ENCODE results near the gene ITPR1. TPM values are rescaled to one million over a fixed set of nuclear protein-coding genes. Genes with fewer than 3 reads are reported as not detected.
A peak's percentile ranks its signal among the peaks of the same experiment; 100 is the strongest.

ITPR1 gene
- total RNA-seq, 2 donors from 2014 or later, result 29.3 to 29.8 TPM

DNA sequence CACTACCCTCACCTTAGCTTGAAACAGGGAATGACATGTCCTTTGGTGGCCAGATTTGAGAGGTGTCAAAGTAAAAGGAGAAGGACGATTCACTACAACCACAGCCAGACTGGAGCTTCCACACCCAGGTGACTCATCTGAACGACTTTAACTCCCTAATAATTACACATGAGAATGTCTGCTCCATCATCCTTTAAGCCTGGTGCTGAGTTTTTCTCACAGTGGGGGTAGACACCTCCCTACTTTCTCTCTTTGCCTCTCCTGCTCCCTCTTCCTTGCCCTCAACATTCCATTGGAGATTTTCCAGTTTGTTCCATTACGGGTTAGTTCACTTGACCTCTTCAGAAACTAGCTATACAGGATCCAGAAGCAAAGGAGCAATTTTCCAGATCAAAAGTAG lies 331.8 kb downstream of the ITPR1 start:
- H3K27ac ChIP-seq, result peak overlapping the region in 3 of 4 donors; percentile 74 to 82 (median 78)
- H3K27me3 ChIP-seq, result no peaks in the 10 kb centered on the region
- DNase-seq (no peak), ATAC-seq (no peak)
- no peaks in the 10 kb centered on the region for H3K36me3 ChIP-seq (replicated peaks in 1 of 2; ENCODE audit: insufficient read depth in 1 of 2, low read depth in 2 of 2)
- H3K4me1 ChIP-seq, result peaks cover 24% of the 10 kb centered on the region
- H3K9me3 ChIP-seq, result no peaks in the 10 kb centered on the region
- no peak overlapping the region for H3K4me3 ChIP-seq
- intact Hi-C loops (cut with DNase I), result no loop called here
- 21% methylated on average over 3 of the region's 3 CpGs for WGBS, 2 donors
- TF ChIP-seq POLR2A (IDR thresholded peaks at IDR 0.05), result no peak
- TF ChIP-seq, protein P1, sequence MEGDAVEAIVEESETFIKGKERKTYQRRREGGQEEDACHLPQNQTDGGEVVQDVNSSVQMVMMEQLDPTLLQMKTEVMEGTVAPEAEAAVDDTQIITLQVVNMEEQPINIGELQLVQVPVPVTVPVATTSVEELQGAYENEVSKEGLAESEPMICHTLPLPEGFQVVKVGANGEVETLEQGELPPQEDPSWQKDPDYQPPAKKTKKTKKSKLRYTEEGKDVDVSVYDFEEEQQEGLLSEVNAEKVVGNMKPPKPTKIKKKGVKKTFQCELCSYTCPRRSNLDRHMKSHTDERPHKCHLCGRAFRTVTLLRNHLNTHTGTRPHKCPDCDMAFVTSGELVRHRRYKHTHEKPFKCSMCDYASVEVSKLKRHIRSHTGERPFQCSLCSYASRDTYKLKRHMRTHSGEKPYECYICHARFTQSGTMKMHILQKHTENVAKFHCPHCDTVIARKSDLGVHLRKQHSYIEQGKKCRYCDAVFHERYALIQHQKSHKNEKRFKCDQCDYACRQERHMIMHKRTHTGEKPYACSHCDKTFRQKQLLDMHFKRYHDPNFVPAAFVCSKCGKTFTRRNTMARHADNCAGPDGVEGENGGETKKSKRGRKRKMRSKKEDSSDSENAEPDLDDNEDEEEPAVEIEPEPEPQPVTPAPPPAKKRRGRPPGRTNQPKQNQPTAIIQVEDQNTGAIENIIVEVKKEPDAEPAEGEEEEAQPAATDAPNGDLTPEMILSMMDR (IDR thresholded peaks at IDR 0.05), result no peak

DNA sequence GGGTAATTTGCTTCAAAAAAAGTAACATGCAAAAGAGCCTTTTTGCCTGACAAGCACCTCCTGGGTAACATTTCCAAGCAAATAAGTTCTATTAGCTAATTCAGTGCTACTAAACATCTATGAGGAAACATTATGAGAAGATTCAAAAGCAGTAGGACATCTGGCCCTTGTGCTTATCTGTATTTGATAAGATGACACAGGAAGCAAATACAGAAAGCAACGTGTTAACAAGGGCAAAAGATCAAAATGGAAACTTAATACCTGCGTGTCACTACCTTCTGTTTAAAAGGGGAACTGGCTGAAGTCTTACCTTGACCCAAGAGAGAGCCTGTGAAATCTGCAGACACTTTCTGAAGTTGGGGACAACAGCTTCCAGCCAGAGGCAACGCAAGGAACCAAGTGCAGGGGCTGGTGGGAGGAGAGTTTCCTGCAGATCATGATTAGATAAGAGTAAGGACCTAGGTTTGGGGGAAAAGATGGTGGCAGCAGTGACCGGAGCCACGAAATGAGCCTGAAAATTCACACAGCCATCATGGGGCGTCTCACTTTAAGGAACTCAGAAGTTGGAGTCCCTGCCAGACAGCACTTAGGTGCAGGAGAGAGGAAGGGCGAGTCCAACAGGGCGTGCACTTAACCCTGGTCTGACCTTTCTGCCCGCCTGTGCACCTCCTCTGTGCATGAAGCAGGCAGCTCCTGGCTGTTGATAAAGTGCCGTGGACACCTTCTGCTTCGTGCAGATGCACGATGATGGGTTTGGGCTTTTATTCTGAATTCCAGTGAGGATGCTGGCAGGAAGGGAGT lies 332.5 kb downstream of the ITPR1 start:
- 11 to 18% methylated on average over 12 of the region's 12 CpGs for WGBS, 2 donors
- no peak for TF ChIP-seq POLR2A (IDR thresholded peaks at IDR 0.05)
- TF ChIP-seq, protein P1 (IDR thresholded peaks at IDR 0.05), result no peak
- peak; percentile 38 for ATAC-seq
- H3K9me3 ChIP-seq, result no peaks in the 10 kb centered on the region
- H3K27me3 ChIP-seq, result no peaks in the 10 kb centered on the region
- H3K36me3 ChIP-seq (replicated peaks in 1 of 2; ENCODE audit: insufficient read depth in 1 of 2, low read depth in 2 of 2), result no peaks in the 10 kb centered on the region
- DNase-seq, result peak; percentile 37 to 54 (median 49)
- no peak overlapping the region for H3K4me3 ChIP-seq
- H3K4me1 ChIP-seq, result peaks cover 24% of the 10 kb centered on the region
- intact Hi-C loops (cut with DNase I), result no loop called here
- H3K27ac ChIP-seq, result peak overlapping the region; percentile 65 to 82 (median 76)

DNA sequence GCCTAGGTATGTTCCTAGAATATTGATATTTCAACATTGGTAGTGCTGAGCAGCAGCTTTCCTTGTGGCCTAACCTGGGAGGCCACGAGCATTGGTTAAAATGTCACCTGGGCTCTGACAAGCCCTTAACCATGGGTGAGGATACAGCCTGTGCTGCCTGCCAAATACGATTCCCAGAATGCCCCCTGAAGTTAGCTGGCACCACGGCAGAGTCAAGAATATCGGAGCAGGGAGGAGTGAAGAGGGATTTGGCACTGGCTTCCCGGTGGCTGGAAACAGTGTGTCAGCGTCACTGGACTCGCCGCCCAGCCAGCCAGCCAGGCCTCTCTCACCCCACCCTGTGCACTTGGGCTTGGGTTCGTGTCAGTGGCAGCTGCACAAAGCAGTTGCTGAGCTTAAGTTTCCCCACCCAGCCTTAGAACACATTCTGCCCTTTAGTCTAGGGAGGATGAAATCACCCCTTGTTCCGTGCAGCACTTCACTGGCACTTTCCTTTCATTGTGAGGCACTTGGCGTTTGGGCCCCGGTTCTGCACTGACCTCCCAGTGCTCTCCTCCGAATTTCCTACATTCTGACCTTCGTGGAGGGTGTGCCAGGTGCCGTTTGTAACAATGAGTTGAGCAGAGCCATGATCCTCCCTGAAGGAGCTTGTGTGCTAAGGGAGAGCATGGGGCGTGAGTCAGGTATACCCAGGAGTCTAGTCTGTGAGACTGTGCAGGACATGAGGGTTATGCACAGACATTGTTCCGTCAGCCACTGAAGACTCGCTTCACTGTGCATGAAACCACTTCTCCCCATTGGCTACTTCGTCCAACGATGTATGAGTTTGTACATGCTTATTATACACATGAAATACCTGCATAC lies 333.3 kb downstream of the ITPR1 start:
- intact Hi-C loops (cut with DNase I), result no loop called here
- WGBS, 2 donors, result 44 to 51% methylated on average over 19 to 20 of the region's 20 CpGs
- ATAC-seq, result peak; percentile 84

DNA sequence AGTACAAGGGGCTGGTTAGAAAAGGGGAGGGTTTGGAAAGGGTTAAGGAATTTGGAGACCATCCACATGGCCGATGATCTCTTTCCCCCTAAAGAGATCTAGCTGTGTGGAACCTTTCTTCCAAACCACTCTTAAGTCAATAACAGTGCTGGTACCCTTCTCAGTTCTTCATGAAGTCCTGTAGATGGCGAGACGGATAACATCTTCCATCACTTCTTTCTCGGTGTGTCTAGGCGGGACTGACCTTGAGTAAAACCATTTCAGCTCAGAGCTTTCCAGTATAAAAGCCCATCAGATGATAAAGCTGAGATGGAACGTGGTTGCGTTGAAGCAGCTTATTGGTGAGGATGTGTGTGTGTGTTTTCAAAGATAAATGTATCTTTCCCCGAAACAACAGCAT lies 334.6 kb downstream of the ITPR1 start:
- no peaks in the 10 kb centered on the region for H3K36me3 ChIP-seq (replicated peaks in 1 of 2; ENCODE audit: insufficient read depth in 1 of 2, low read depth in 2 of 2)
- ATAC-seq (no peak), DNase-seq (no peak)
- intact Hi-C loops (cut with DNase I), result no loop called here
- WGBS, 2 donors, result 67 to 78% methylated on average over 7 to 8 of the region's 8 CpGs
- no peaks in the 10 kb centered on the region for H3K9me3 ChIP-seq
- peaks cover 24% of the 10 kb centered on the region for H3K4me1 ChIP-seq
- peak overlapping the region in 2 of 4 donors; percentile 74 to 78 for H3K27ac ChIP-seq
- H3K27me3 ChIP-seq, result no peaks in the 10 kb centered on the region
- no peak overlapping the region for H3K4me3 ChIP-seq
- TF ChIP-seq, protein P1 (IDR thresholded peaks at IDR 0.05), result no peak
- no peak for TF ChIP-seq POLR2A (IDR thresholded peaks at IDR 0.05)

More for the DNA sequence above, 333.3 kb downstream of the ITPR1 start:
- Histone ChIP-seq H3K27ac (peak overlapping the region; percentile 65 to 82 (median 76)), H3K4me3 (no peak overlapping the region), H3K36me3 (replicated peaks in 1 of 2; ENCODE audit: insufficient read depth in 1 of 2, low read depth in 2 of 2) (no peaks in the 10 kb centered on the region), H3K4me1 (peaks cover 24% of the 10 kb centered on the region), H3K27me3 (no peaks in the 10 kb centered on the region), H3K9me3 (no peaks in the 10 kb centered on the region)
- TF ChIP-seq, protein P1 (IDR thresholded peaks at IDR 0.05), result peak in 2 of 7 experiments; percentile 11 to 13
- peak in 1 of 3 donors; percentile 49 for TF ChIP-seq POLR2A (IDR thresholded peaks at IDR 0.05)
- peak; percentile 59 to 80 (median 77) for DNase-seq
